Activated CD4-positive, CD25-positive, alpha-beta regulatory T cell treated with anti-CD3 and anti-CD28 coated beads, Interleukin-2, amount 50 U/mL, for 16 hours (primary cell): ENCODE measurements around the gene HSPA12B.

Experiments used
- DNase-seq: peaks from one replicate; pipeline ENCODE4 v3.0.0-alpha.2; 2020; ENCODE audit warnings: low read depth, low spot score

HSPA12B gene

DNA sequence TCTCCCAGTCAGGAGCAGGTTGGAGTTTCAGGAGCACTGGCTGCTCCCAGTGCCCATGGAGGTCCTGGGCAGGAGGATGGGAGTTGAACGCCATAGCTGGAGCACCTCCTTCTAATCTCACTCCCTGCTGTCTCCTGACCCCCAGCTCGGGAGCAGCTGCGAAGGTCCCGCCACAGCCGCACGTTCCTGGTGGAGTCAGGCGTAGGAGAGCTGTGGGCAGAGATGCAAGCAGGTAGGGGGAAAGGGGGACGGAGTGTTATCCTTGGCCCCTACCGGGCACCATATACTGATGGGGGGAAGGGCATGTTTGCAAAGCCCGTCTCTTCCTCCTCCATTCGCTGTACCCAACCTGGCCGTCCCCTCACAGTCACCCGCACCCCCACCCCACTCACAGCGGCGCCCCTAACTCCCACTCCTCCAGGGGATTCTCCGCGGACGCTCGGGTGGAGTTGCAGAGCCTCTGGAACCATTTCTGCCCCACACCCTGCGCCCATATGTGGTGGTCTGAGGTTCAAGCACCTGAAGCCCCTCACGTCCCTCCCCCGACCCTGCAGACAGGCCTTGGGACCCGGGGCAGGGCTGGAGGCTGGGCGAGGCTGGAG lies 16.7 kb downstream of the HSPA12B start:
- DNase-seq: no peak

DNA sequence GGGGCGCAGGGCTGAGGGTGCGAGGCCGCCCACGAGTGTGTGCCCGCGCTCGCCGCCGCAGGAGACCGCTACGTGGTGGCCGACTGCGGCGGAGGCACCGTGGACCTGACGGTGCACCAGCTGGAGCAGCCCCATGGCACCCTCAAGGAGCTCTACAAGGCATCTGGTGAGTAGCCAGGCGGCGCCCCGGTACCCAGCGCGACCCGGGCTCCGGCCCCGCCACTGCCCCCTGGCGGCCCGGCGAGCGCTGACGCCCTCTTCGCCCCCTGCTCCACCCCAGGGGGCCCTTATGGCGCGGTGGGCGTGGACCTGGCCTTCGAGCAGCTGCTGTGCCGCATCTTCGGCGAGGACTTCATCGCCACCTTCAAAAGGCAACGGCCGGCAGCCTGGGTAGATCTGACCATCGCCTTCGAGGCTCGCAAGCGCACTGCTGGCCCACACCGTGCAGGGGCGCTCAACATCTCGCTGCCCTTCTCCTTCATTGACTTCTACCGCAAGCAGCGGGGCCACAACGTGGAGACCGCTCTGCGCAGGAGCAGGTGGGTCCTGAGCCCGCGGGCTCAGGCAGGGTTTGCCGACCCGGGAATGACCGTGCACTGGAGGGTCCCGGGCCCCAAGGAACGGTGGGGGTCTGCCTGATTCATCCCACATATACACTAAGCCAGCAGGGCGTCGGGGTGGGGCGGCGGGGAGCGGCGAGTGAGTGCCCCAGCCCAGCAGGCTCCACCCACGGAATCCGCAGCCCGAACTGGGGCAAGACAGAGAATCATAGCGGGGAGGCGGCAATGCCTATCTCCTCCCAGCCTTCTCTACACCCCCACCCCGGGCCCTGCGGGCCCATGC lies 17.4 kb downstream of the HSPA12B start:
- no peak for DNase-seq

DNA sequence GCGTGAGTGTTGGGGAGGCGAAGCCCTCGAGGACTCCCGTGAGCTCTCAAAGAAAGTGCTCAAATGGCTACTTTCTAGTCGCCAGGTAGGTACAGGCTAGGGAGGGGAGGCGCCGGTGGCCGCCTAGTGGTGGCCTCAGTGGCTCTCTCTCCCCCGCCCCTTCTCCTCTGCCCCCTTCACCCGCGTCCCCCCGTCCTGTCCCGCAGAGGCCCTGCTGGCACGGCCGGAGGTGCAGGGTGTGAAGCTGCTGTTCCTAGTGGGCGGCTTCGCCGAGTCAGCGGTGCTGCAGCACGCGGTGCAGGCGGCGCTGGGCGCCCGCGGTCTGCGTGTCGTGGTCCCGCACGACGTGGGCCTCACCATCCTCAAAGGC lies 18.8 kb downstream of the HSPA12B start:
- DNase-seq: no peak

DNA sequence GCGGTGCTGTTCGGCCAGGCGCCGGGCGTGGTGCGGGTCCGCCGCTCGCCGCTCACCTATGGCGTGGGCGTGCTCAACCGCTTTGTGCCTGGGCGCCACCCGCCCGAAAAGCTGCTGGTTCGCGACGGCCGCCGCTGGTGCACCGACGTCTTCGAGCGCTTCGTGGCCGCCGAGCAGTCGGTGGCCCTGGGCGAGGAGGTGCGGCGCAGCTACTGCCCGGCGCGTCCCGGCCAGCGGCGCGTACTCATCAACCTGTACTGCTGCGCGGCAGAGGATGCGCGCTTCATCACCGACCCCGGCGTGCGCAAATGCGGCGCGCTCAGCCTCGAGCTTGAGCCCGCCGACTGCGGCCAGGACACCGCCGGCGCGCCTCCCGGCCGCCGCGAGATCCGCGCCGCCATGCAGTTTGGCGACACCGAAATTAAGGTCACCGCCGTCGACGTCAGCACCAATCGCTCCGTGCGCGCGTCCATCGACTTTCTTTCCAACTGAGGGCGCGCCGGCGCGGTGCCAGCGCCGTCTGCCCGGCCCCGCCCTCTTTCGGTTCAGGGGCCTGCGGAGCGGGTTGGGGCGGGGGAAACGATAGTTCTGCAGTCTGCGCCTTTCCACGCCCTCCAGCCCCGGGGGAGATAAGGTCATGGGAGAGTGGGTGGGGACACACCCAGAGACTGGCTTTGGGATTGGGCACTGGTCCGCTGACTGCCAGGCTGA lies 19.3 kb downstream of the HSPA12B start:
- no peak for DNase-seq

DNA sequence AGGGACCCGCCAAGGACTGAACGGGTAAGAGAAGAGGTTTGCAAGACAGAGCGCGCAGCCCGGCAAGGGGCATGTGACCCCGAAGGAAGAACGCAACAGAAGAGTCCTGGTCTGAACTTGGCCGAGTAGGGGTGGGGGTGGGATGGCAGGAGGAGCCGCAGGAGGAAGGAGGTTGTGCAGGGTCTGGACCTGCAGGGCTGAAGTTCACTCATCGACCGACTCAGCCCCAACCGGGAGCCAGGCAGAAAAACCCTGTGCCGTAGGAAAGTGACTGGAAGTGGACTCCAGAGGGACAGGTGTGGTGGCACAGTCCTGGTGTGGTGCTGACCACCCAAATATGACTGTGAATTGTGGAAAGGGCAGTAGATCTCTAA lies 19.9 kb downstream of the HSPA12B start:
- no peak for DNase-seq

DNA sequence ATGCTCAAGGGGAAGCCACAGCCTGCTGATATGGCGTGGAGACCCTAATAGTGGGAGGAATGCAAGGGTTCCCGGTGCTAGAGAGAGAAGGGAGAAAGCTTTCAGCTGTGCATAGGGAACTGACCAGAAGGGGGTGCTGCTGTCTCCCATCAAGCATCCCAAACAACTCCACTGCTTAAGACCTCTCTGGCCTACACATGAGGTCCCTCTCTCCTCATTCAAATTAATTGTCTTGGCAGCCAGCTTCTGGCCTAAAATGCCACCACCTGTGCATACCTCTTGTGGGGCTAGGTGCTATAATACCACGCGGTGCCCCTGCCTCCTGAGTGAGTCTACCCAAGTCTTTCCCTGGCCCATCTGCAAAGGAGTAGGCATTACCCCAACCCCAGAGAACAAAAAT lies 20.6 kb downstream of the HSPA12B start:
- no peak for DNase-seq

DNA sequence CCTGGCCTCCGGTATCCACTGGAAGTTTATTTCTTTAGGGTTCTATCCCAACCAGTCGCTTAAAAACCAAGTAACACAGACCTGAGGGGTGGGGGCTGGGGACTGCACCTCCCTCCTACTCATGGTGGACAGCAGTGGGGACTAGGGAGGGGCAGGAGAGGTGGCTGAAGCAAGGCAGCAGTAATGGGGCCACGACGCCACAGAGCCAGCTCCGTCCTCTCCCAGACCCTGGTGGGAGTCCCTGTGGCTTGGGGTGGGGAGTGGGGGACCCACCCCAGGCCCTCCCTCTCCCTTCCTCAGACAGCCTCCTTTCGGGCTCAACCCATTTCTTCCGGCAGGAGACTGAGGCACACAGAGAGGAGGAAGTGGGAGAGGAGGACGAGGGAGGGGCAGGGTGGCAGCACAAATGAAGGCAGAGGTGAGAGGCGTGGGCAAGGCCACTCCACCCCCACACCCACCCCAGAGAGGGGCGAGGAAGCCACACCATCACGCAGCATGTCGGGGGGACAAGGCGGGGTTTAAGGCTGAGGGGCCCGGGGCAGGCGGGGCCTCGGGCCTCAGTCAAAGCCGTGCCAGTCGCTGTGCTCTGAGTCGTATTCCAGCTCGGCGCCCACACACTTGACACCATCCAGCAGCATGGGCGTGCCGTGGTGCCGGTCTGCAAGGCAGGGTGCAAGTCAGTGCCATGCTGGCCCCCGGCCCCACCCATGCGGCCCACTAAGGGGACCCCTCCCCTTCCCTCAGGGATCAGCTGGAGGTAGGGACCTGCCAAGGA lies 21.2 kb downstream of the HSPA12B start:
- no peak for DNase-seq

DNA sequence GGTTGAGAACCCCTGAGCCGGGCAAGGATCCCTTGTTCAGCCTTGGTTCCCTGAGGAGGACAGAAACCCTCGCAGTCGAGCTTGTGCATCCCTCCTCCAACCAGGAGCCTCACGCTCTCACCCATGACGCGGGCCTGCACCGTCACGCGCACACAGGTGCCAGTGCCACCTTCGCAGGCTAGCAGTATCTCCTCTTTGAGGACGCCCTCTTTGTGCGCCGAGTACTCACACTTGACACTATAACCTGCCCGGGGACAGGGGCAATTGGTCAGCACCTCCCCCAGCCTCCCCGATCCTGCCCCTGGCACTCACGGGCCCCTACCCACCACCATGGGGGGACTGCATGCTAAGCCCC lies 21.8 kb downstream of the HSPA12B start:
- DNase-seq: no peak

DNA sequence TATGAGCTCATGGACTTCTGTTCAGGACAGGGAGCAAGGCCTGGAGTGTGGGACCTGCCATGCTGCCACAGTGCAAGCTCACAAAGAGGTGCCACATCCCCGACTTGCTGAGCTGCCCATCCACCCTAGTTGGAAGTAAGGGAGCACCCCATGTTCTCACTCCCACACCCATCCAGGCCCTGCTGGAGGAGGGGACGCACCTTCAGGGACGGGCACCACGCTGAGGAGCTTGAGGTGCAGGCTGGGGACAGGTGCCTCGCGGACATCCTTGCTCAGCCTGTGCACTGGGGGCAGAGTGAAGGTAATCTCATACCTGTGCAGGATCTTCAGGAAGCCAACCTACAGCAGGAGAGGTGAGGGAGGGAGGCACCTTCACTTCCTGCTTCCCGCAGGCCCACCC lies 22.8 kb downstream of the HSPA12B start:
- no peak for DNase-seq

DNA sequence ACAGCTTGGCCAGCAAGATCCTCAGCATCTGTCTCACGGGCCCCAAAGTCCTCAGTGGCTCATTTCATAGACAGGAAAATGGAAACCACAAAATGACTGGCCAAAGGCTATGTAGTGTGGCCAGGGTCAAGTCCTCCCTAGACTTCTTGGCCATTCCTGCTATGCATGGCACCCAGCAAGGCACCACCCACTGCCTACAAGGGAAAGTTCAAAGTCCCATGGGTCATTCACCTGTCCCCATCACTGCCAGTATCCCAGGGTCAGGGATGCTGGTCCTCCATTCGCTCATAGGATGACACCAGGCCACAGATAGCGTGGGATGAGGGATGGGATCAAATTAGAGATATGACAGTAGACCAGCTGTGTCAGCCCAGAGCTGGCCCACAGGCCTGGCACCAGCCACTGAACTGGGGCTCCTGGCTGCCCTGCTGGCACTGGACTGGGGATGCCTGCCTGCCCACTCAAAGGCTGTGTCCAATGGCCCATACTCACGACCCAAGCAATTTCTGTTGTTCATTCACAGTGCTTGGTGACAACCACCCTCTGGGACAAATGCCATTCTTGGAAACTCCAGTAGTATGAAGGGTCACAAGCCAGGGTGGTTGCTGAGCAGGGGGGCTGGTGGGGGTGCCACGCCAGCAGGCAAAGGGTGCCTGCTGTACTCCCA lies 23.5 kb downstream of the HSPA12B start:
- DNase-seq: no peak

DNA sequence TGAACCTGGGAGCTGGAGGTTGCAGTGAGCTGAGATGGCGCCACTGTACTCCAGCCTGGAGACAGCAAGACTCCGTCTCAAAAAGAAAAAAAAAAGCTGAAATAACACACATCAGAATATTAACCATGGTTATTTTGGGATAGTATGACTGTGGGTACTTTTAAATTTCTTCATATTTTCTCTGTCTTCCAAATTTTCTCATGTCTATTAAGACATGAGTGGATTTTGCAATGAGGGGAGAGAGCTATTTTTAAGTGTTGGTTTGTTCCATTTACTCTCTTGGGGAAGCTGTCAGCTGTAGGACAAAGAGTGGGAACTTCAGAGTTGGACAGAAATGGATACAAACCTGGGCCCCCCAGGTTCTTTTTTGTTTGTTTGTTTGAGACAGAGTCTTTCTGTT lies 24.8 kb downstream of the HSPA12B start:
- no peak for DNase-seq

DNA sequence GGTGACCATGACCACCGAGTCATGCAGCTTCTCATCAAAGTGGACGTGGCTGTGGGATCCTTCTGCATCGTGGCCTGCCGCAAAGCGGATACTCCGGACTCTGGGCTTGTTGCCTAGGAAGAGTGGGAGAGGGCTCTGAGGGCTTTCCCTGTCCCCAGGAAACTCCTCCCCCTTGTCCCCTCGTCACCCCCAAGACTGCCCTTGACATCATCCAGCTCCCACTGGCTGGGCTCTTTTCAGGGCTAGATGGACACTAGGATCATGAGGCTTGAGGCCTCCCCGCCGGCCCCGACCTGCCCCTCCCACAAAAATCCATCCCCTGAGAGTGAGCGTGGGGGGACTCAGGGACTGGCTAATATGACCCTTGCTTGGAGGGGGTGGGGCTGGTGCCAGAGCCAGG lies 26.1 kb downstream of the HSPA12B start:
- no peak for DNase-seq

DNA sequence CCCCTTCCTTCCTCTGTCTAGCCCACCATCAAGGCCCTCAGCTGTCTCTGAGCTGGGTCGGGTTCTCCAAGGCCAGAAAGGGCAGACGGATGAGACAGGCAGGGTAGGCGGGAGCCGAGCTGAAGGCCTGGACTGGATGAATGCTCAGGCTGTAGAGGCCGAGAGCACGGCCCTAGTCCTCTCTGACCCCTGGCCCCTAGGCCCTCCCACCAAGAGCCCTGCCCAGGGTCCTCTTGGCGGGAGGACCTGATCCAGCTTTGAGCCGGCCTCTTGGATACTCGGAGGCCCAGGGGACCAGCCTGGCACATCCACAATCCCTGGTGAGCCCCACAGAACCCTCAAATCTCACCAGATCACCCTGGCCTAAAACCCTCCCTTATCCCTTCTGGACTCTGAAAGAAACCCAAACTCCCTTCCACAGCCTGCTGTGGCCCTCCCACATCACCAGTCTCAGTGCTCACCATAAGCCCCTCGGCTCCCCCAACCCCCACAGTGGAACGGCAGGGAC lies 26.9 kb downstream of the HSPA12B start:
- no peak for DNase-seq

DNA sequence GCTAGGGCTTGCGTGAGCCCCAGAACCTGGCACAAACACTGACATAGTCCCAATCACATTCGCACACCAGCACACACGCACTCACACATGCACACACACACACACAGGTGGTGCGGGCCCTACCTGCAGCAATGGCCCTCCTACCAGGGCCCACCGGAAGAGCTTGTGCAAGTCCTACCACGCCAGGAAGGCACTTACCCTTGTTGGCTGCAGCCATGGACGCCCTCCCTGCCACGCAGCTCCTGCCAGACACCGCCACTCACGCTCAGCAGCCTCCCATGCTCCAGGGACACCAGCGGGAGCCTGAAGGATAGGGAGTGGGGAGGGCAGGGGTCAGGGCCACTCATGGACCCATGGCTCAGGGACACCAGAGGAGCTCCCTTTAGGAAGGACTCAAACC lies 27.4 kb downstream of the HSPA12B start:
- no peak for DNase-seq

DNA sequence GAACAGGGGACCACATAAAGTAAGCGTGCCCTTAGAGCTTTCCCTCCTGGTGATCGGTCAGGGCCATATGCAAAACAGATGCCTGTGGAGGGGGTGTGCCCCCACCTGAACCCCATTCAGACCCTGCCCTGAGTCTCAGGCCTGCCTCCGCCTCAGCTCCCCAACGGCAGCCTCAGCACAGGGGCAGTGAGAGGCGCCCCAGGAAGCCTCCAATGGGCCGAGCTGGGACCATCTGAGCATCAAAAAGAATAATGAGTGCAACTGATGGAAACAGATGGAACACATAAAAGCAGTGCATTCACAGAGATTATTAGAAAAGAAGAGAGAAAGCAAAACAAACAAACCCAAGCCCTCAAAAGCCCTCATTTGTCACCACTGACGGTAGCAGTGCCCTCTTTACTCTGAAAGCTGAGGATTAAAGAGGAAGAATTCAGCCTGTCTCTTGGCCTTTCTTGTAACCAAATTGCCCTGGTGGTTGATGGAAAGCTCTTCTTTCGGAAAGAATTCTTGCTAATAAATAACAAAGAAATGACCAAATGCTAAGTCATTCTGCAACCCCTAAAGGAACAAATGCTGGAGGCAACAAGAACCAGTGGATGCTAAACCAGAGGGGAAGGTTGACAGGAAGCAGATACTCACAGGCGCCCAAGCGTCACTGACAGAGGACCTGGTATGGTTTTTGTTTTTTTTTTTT lies 28.3 kb downstream of the HSPA12B start:
- no peak for DNase-seq

DNA sequence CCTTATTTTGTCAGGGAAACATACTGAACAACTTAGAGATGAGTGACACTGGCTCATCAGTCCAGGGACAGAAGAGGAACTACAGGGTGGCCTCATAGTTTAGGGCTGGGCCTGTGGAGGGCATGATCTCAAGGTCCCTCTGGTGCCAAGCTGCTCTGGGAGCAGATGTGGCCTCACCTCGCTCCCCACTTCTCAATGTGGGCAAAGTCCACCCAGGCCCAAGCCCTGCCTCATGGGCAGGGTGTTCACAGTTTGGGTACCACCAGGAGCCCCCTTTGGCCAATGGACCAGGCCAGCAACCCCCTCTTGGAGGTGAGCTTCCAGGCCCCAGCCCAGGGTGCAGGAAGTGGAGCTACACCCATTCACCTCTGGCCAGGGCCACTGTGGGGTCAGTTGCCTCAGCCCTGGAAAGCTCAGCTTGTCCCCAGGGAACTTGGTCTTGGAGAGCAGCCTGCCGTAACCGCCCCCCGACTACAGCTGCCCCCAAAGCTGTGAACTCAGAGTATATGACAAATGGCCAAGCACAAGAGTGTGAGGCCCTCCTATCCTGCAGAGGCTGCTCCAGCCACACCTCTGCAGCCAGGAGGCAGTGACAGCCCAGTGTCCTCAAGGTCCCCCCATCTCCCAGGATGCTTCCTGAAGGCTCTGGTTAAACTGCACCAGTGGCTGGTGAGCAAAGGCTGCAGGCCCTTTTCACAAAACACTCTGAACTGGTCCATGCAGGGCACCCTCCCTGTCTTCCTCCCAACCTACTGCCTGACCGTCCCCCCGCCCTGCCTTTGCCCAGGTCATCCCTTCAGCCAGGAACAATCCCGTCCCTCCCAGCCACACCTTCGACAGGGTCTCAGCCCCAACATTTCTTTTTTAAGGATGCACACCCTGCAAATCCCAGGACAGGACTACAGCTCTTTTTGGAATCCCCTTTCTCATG lies 31.5 kb downstream of the HSPA12B start:
- DNase-seq: no peak

DNA sequence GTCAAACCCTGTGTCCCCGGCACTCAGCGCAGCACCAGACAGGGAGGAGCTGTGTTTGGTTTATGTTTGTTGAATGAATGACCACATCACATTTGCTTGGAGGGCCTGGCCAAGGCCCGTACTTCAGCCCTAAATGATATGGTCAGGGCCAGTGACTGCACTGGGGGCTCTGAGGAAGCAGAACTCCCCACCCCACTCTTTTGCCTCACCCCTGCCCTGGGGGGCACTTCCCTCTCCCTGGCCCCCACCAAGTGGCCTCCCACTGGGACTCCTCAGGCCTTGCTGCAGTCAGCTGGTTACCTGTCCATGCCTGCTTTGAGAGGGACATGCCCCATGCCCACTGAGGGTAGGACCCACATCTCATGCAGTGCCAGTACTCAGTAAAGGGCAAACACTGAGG lies 32.2 kb downstream of the HSPA12B start:
- DNase-seq: no peak

DNA sequence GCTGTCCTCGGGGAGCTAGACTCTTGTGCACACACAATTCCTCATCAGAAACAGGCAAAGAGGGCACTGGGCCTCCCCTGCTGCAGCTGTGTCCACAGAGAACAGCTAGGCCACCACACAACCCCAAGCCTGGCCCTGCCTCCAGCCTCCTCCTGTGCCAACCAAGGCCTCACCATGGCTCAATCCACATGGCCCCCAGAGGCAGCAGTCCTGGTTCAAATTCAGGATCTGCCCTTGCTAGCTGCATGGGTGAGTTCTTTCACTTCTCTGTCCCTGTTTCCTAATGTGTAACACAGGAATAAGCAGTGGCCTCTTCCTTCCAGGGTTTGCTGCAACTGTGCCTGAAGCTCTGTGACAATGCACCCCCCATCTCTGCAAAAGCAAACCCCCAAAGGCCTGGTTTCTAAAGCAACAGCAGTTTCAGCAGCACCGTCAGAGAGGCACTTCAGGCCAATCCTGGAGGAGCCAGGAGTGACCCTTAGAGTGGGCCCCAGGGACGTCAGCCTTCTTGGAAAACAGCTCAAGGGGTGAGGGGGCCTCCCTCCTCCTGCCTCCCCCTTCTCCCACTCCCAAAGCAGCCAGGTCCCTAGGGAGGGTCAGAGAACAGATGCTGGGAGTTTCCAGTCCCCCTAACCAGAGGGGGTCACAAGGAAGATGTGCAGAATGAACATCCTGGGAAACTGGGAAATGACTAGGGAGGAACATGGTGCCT lies 32.8 kb downstream of the HSPA12B start:
- no peak for DNase-seq

DNA sequence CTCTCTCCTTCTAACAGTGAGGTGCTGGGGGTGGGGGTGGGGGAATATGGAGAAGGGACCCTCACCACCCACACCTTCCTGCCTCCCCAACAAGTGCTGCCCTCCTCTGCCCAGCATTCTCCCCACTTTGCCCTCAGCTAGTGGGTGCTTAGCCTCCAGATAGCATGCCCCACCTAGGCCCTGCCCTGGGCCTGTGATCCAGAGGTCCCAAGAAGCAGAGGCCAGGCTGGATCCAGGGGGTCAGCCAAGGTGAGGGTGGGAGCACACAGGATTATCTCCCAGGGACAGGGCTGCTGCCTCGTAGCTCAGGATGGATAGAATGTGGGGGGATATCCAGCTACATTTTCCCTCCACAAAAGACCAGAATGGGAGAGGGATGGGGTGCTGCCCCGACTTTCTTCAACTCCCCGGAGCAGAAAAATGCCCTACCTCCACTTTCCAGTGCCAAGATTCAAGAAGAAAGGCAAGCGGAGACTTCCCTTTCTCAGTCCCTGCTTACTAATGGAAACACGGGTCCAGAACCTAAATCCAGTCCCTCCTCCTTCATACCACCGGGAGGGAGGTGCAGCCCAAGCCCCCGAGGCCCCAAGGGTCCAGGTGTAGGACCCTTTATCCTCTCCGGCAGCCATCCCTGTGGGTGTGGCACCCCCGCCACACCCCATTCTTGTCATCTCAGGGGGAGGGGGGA lies 34.1 kb downstream of the HSPA12B start:
- DNase-seq: no peak
